Esophagus (tissue), 2 donors: ENCODE measurements around the gene RABGAP1L. TPM values are rescaled to one million over a fixed set of nuclear protein-coding genes. Genes with fewer than 3 reads are reported as not detected.
"Not testable (repeated sequence)": the region's sequence is repeated elsewhere in the genome, so short reads cannot be mapped to it uniquely, and the experiment has no call there.

ENCODE experiments used
- H3K27ac ChIP-seq, 2 donors: one replicate each; pipeline ENCODE4 v1.5.1; 2013; ENCODE audit warnings: low read depth in 2 of 2, mild to moderate bottlenecking in 2 of 2, inconsistent platforms in 1 of 2, low read length in 1 of 2, moderate library complexity in 1 of 2
- H3K27me3 ChIP-seq, 2 donors: one replicate each; pipeline ENCODE4 v1.6.1; 2013; ENCODE audit warnings: low read length in 2 of 2, control low read depth in 1 of 2, mild to moderate bottlenecking in 1 of 2; ENCODE audit not compliant: insufficient read depth in 2 of 2, control insufficient read depth in 1 of 2
- H3K36me3 ChIP-seq, 2 donors: one replicate each; pipeline ENCODE4 v1.6.1; 2013; ENCODE audit warnings: low read length in 1 of 2; ENCODE audit not compliant: control insufficient read depth in 2 of 2, insufficient read depth in 2 of 2
- H3K4me1 ChIP-seq, 2 donors: one replicate each; pipeline ENCODE4 v1.6.1; 2013; ENCODE audit warnings: low read length in 1 of 2; ENCODE audit not compliant: control insufficient read depth in 2 of 2, insufficient read depth in 2 of 2
- H3K4me3 ChIP-seq, 2 donors: one replicate each; pipeline ENCODE4 v1.5.1; 2013; ENCODE audit warnings: low read length in 2 of 2, mild to moderate bottlenecking in 2 of 2, low read depth in 1 of 2, moderate library complexity in 1 of 2
- H3K9me3 ChIP-seq, 2 donors: one replicate each; pipeline ENCODE4 v1.6.1; 2013; ENCODE audit warnings: mild to moderate bottlenecking in 2 of 2, low read depth in 1 of 2, low read length in 1 of 2, moderate library complexity in 1 of 2; ENCODE audit not compliant: control insufficient read depth in 2 of 2, insufficient read depth in 1 of 2
- WGBS, 2 donors: extraction: QIAGEN DNeasy Blood & Tissue Kit; methylation state at CpG; one replicate each; pipeline ENCODE4 v1.1.7; 2013; 5-methylcytosine and 5-hydroxymethylcytosine counted together
- polyA plus RNA-seq, 2 donors: library from polyadenylated mRNA; stranded (reverse); fragments of 200-250 nt; gene quantifications; one replicate each; pipeline ENCODE4 v1.2.3, GENCODE V29; 2013
- donor health status: healthy with polysubstance abuse.
- donor health status: Bipolar disorder and iron deficiency.

Gene RABGAP1L
- polyA plus RNA-seq, 2 donors: 9.2 to 13.0 TPM

- Histone ChIP-seq H3K4me3 (no peak overlapping the region), H3K27me3 (no peaks in the 10 kb centered on the region), H3K27ac (no peak overlapping the region), H3K36me3 (no peaks in the 10 kb centered on the region), H3K4me1 (no peaks in the 10 kb centered on the region), H3K9me3 (no peaks in the 10 kb centered on the region)
- WGBS, 2 donors: 97% methylated on average over 15 of the region's 15 CpGs
Measured at GRCh38 chr1:174892016-174892415, 732.7 kb downstream of the RABGAP1L start.

GRCh38 chr1:174894117-174894762 lies 734.9 kb downstream of the RABGAP1L start:
- Histone ChIP-seq H3K4me3 (no peak overlapping the region), H3K9me3 (no peaks in the 10 kb centered on the region), H3K27me3 (no peaks in the 10 kb centered on the region), H3K4me1 (no peaks in the 10 kb centered on the region), H3K36me3 (no peaks in the 10 kb centered on the region), H3K27ac (no peak overlapping the region)
- WGBS, 2 donors: 69 to 90% methylated on average over 2 of the region's 2 CpGs

GRCh38 chr1:174895610-174896009 lies 736.3 kb downstream of the RABGAP1L start:
- not testable (repeated sequence) for H3K27me3 ChIP-seq, H3K4me1 ChIP-seq, H3K4me3 ChIP-seq, H3K27ac ChIP-seq, H3K9me3 ChIP-seq, H3K36me3 ChIP-seq
- WGBS, 2 donors: 100% methylated on average over 1 of the region's 1 CpG; no CpG with 5 or more reads in 1 of the 2 donors

- 66 to 88% methylated on average over 3 of the region's 3 CpGs for WGBS, 2 donors
- Histone ChIP-seq H3K27me3 (no peaks in the 10 kb centered on the region), H3K9me3 (no peaks in the 10 kb centered on the region), H3K4me1 (no peaks in the 10 kb centered on the region), H3K27ac (no peak overlapping the region), H3K4me3 (no peak overlapping the region), H3K36me3 (no peaks in the 10 kb centered on the region)
Measured at GRCh38 chr1:174898102-174898797, 738.9 kb downstream of the RABGAP1L start.

GRCh38 chr1:174900317-174900716 lies 741.0 kb downstream of the RABGAP1L start:
- H3K9me3 ChIP-seq: no peaks in the 10 kb centered on the region
- no peaks in the 10 kb centered on the region for H3K36me3 ChIP-seq
- no peak overlapping the region for H3K27ac ChIP-seq
- WGBS, 2 donors: 83 to 97% methylated on average over 3 of the region's 3 CpGs
- H3K4me3 ChIP-seq: no peak overlapping the region
- no peaks in the 10 kb centered on the region for H3K27me3 ChIP-seq
- no peaks in the 10 kb centered on the region for H3K4me1 ChIP-seq

GRCh38 chr1:174902531-174903099 lies 743.3 kb downstream of the RABGAP1L start:
- no peaks in the 10 kb centered on the region for H3K4me1 ChIP-seq
- no peaks in the 10 kb centered on the region for H3K36me3 ChIP-seq
- WGBS, 2 donors: 80 to 86% methylated on average over 4 of the region's 4 CpGs
- no peak overlapping the region for H3K4me3 ChIP-seq
- H3K9me3 ChIP-seq: no peaks in the 10 kb centered on the region
- no peak overlapping the region for H3K27ac ChIP-seq
- H3K27me3 ChIP-seq: no peaks in the 10 kb centered on the region

- no peak overlapping the region for H3K27ac ChIP-seq
- 91 to 93% methylated on average over 3 of the region's 3 CpGs for WGBS, 2 donors
Measured at GRCh38 chr1:174911606-174912005, 752.3 kb downstream of the RABGAP1L start.

GRCh38 chr1:174912264-174912663 lies 752.9 kb downstream of the RABGAP1L start:
- no peak overlapping the region for H3K27ac ChIP-seq
- H3K36me3 ChIP-seq: no peaks in the 10 kb centered on the region
- no peak overlapping the region for H3K4me3 ChIP-seq
- no peaks in the 10 kb centered on the region for H3K27me3 ChIP-seq
- H3K9me3 ChIP-seq: no peaks in the 10 kb centered on the region
- no peaks in the 10 kb centered on the region for H3K4me1 ChIP-seq

More at GRCh38 chr1:174911606-174912005, 752.3 kb downstream of the RABGAP1L start:
- H3K27me3 ChIP-seq: no peaks in the 10 kb centered on the region
- H3K36me3 ChIP-seq: no peaks in the 10 kb centered on the region
- no peaks in the 10 kb centered on the region for H3K4me1 ChIP-seq
- no peak overlapping the region for H3K4me3 ChIP-seq
- no peaks in the 10 kb centered on the region for H3K9me3 ChIP-seq

- 62 to 75% methylated on average over 5 of the region's 5 CpGs for WGBS, 2 donors
- H3K36me3 ChIP-seq: no peaks in the 10 kb centered on the region
- H3K4me3 ChIP-seq: no peak overlapping the region
- H3K9me3 ChIP-seq: no peaks in the 10 kb centered on the region
- H3K27me3 ChIP-seq: no peaks in the 10 kb centered on the region
- no peaks in the 10 kb centered on the region for H3K4me1 ChIP-seq
- no peak overlapping the region for H3K27ac ChIP-seq
Measured at GRCh38 chr1:174913225-174913903, 754.0 kb downstream of the RABGAP1L start.
